A673 (cell line): ENCODE data around the gene DHRSX.

Experiments used
- CTCF ChIP-seq: fragments of 300-800, 200-600 bp; sonication (generic); conservative IDR thresholded peaks from 2 replicates; pipeline ENCODE4 v1.5.1; 2017; ENCODE audit warnings: low read depth, mild to moderate bottlenecking, antibody characterized with exemption, low read length, moderate library complexity, mixed read lengths
- EZH2 ChIP-seq: fragments of 200-600 bp; sonication (generic); IDR thresholded peaks from 2 replicates; pipeline ENCODE4 v1.6.1; 2017; ENCODE audit warnings: borderline replicate concordance, low read depth, mild to moderate bottlenecking, mixed read lengths, antibody characterized with exemption, low read length; ENCODE audit not compliant: poor library complexity, severe bottlenecking

DNA sequence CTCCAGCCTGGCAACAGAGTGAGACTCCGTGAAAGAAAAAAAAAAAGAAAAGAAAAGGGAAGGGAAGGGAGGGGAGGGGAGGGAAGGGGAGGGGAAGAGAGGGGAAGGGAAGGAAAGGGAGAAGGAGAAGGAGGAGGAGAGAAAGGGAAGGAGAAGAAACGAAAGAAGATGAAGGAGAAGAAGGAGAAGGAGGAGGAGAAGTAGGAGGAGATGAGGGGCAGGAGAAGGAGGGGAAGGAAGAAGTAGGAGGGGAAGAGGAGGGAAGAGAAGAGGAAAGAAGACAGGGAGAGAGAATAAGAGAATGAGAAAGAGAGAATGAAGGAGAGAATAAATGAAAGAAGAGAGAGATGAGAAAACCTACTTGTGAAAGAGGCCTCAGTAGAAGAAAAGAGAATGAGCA is 170.3 kb downstream of the DHRSX start:
- TF ChIP-seq EZH2 = no peak
- no peak for TF ChIP-seq CTCF
